Ishikawa (cell line): ENCODE measurements around the gene WDR82.

ENCODE experiments used
- EGR1 ChIP-seq: IDR thresholded peaks from 2 replicates; pipeline ENCODE4 v1.6.1; 2012
- RAD21 ChIP-seq: IDR thresholded peaks from 2 replicates; pipeline ENCODE4 v1.6.1; 2012; ENCODE audit warnings: low read depth
- REST ChIP-seq: IDR thresholded peaks from 2 replicates; pipeline ENCODE4 v1.6.1; 2012; ENCODE audit warnings: low read depth, mild to moderate bottlenecking
- TAF1 ChIP-seq: IDR thresholded peaks from 2 replicates; pipeline ENCODE4 v1.6.1; 2012; ENCODE audit warnings: low read depth, mild to moderate bottlenecking

DNA sequence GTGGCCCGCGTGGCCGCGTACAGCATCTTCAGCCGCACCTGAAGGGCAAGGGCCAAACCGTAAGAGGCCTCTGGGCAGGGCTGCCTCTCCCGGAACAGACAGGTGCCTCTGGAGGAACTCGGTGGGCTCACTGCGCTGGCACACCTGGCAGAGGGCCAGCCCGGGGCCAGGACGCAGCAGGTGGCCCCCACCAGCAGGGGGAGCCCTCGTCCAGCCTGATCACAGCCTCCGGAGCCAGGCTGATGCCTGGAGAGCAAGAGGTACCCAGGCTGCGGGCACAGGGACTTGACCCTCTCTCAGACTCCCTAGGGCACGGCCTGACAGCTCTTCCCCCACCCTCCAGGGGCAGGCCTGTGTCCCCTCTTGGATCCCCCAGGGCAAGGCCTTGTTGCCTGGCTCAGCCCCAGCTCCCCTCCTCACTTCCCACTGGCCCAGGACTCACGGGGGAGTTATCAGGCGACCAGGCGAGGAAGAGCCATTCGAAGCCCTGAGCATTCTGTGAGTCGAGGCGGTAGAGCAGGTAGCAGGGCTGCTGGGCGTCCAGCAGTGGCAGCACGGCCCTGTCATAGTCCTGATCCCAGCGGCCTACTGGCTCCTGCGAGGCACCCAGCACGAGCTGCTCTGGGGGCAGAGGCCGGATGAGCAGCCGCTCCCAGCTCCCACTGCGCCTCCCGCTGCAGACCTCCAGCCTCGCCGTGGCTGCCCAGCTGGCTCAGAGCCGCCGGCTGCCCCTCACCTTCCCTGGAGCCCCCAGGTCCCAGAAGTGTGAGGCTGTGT is 46.8 kb downstream of the WDR82 start:
- no peak for TF ChIP-seq TAF1
- TF ChIP-seq RAD21: peak; percentile 76
- no peak for TF ChIP-seq REST
- no peak for TF ChIP-seq EGR1
